Mononuclear cell (primary cell): ENCODE data around the gene JAZF1. TPM values are rescaled to one million over a fixed set of nuclear protein-coding genes. Genes with fewer than 3 reads are reported as not detected.

ENCODE experiments used
- H3K27me3 ChIP-seq: 2 replicates; pipeline ENCODE4 v1.6.0; 2011; ENCODE audit warnings: low read length, control low read depth; ENCODE audit not compliant: insufficient read depth
- H3K4me1 ChIP-seq: 2 replicates; pipeline ENCODE4 v1.5.1; 2011; ENCODE audit warnings: mild to moderate bottlenecking, low read length, control low read depth; ENCODE audit not compliant: insufficient read depth
- H3K4me3 ChIP-seq: 2 replicates; pipeline ENCODE4 v1.5.1; 2011; ENCODE audit warnings: mild to moderate bottlenecking, low read length, moderate library complexity
- H3K9me3 ChIP-seq: 2 replicates; pipeline ENCODE4 v1.5.1; 2011; ENCODE audit warnings: low read depth, mild to moderate bottlenecking, control low read depth, low read length
- total RNA-seq: library from RNA; depleted of rRNA; stranded (reverse); fragments of >200 nt; gene quantifications from one replicate; pipeline ENCODE4 v1.2.3, GENCODE V29; 2012

JAZF1 gene
- total RNA-seq = 16.5 TPM

DNA sequence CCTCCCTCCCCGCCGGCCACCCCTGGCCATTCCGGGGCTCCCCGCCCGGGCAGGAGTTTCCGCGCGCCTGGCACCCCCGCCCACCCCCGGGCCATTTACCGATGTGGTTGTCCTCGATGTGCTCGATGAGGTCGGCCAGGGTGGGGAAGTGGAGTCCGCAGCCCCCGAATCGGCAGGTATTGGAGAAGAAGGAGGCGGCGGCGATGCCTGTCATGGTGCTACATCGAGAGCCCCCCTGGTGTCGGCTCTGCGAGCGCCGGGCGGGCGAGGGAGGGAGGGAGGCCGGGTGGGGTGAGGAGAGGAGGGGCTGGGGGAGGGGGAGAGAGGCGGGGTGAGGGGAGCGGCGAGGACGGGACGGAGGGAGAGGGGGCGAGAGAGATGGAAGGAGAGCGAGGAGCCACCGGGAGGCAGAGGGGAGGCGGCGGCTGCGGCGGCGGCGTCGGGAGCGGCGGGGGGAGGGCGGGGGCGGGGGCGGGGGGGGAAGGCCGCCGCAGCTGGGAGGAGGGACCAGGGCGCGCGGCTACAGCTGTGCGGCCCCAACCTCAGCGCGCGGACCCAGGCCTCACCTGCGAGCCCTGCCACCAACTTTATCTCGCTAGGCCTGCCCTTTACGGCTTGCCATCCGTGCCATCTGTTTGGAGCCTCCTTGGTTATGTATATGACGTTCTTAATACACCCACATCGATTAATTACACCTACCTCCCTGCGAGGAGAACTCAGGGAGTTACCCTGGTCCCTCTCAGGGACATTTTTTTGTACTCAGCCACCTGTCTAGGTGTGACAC, at the start of gene JAZF1:
Gene JAZF1, minus strand, starts transcription at position 432 of the 784 bp plus-strand sequence.
- Histone ChIP-seq H3K4me1 (peaks cover 46% of the 10 kb centered on the region), H3K9me3 (no peaks in the 10 kb centered on the region), H3K27me3 (no peaks in the 10 kb centered on the region), H3K4me3 (peak within 1 kb of the TSS; percentile 48)

- Histone ChIP-seq H3K4me1 (no peaks in the 10 kb centered on the region), H3K27me3 (no peaks in the 10 kb centered on the region), H3K4me3 (no peak overlapping the region), H3K9me3 (no peaks in the 10 kb centered on the region)
Observed at GRCh38 chr7:28230261-28230660, 49.7 kb upstream of the JAZF1 start.

- Histone ChIP-seq H3K4me3 (no peak overlapping the region), H3K9me3 (no peaks in the 10 kb centered on the region), H3K4me1 (no peaks in the 10 kb centered on the region), H3K27me3 (no peaks in the 10 kb centered on the region)
Observed at GRCh38 chr7:28228396-28228795, 47.8 kb upstream of the JAZF1 start.

- Histone ChIP-seq H3K4me1 (no peaks in the 10 kb centered on the region), H3K27me3 (no peaks in the 10 kb centered on the region), H3K9me3 (no peaks in the 10 kb centered on the region), H3K4me3 (no peak overlapping the region)
Observed at GRCh38 chr7:28226003-28226402, 45.4 kb upstream of the JAZF1 start.

DNA sequence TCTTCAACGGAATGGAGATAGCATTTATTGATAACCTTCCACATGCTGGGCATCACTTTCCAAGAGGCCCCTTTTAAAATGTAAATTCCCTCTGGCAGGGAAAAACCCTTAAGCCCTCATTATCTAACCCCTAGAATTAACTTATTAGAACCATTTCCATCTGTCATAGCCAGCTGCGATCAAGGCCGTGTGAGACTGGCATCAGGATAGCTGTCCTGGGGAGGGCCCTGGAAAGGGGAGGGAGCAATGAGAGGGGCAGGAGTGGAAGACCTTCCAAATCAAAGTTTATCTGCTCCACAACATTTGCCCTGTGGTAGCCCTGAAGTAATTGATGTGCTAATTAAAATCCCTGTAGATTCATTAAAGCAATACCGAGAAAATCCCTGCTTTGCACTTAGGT, 45.0 kb upstream of the JAZF1 start:
- Histone ChIP-seq H3K4me3 (no peak overlapping the region), H3K4me1 (no peaks in the 10 kb centered on the region), H3K27me3 (no peaks in the 10 kb centered on the region), H3K9me3 (no peaks in the 10 kb centered on the region)

DNA sequence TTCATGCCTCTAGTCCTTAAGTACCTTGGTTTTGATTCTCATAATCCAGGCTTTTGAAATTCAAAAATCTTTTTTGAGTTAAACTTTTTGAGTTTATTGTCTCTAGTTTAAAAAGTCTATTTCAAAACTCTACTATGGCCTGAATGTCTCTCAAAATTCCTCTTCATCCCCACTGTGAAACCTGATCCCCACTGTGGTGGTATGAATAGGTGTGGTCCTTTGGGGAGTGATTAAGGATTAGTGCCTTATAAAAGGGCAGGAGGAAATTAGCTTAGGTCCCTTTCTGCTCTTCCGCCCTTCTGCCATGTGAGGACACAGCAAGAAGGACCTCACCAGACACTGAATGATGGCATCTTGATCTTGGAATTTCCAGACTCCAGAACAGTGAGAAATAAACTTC, 44.1 kb upstream of the JAZF1 start:
- no peaks in the 10 kb centered on the region for H3K9me3 ChIP-seq

DNA sequence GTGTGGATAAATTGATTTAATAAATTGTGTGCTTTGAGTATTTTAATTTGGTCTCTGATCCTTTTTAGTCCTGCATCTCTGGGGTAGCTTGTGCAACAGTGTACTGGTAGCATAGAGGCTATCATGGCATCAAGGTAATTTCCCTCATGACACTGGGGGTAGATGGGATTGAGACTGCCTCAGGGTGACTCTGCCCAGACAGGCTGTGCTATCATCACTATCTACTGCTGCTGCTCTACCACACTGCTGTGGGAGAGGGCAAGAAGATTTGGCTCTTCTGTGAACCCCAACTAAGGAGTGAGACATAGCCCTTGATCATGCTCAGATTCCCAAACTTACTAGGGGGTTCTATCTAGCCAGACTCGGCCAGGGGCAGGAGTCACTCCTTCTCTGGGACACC, 43.6 kb upstream of the JAZF1 start:
- H3K4me1 ChIP-seq = no peaks in the 10 kb centered on the region
- H3K9me3 ChIP-seq = no peaks in the 10 kb centered on the region
- no peaks in the 10 kb centered on the region for H3K27me3 ChIP-seq
- no peak overlapping the region for H3K4me3 ChIP-seq

More for the DNA sequence above, 44.1 kb upstream of the JAZF1 start:
- H3K4me3 ChIP-seq = no peak overlapping the region
- no peaks in the 10 kb centered on the region for H3K4me1 ChIP-seq
- no peaks in the 10 kb centered on the region for H3K27me3 ChIP-seq

DNA sequence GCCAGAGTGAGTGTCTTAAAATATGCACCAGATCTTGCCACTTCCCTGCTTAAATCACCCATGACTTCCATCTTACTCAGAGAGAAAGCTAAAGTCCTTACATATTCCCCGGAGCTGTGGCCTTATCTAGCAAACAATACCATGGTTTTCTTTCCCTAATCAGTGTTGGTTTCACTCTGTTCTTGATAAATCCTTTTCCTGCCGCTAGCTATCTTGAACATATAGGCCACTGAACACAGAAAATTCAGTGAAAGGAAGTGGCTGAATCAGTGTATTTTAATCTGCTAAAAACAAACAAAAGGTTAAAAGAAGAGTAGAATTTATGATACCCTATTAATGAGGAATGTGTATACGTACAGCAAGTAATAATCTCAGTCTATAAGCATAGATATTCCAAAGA, 42.0 kb upstream of the JAZF1 start:
- H3K4me3 ChIP-seq = no peak overlapping the region
- H3K9me3 ChIP-seq = no peaks in the 10 kb centered on the region
- H3K27me3 ChIP-seq = no peaks in the 10 kb centered on the region
- no peaks in the 10 kb centered on the region for H3K4me1 ChIP-seq

DNA sequence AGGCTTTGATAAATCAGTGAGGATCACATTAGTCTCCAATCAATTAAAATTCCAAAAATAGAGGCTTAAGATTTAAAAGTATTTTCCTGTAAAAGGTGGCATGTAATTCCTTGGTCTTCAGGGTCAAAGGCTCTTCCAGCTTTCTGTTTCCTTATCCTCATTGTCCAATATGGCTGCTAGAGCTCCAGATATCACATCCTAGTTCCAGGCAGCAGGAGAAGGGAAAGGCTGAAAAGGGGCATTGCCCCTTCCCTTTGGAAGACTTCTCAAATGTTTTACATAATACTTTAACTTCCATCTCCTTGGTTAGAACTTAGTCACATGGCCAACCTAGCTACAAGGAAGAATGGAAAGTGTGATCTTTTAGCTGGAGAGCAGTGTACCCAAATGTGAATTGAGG, 39.2 kb upstream of the JAZF1 start:
- H3K27me3 ChIP-seq = no peaks in the 10 kb centered on the region
- H3K9me3 ChIP-seq = no peaks in the 10 kb centered on the region
- H3K4me3 ChIP-seq = no peak overlapping the region
- no peaks in the 10 kb centered on the region for H3K4me1 ChIP-seq

DNA sequence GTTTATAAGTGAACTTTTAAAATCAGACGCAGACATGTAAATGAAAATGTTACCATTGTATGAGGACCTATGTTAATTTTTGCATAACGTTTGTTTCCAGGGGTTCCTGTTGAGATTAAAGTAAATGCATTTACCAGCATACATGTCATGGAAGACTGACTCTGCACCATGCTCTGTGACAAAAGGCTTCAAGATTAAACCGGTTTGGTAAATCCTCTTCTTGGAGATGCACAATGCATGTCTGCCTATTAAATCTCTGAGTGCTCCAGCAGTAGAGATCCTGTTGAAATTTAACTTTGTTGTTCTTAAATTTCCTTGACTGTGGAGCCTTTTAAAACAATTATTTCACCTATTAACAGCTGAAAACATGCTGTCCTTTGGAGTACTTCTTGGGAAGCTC, 36.5 kb upstream of the JAZF1 start:
- Histone ChIP-seq H3K4me1 (no peaks in the 10 kb centered on the region), H3K9me3 (no peaks in the 10 kb centered on the region), H3K4me3 (no peak overlapping the region), H3K27me3 (no peaks in the 10 kb centered on the region)

DNA sequence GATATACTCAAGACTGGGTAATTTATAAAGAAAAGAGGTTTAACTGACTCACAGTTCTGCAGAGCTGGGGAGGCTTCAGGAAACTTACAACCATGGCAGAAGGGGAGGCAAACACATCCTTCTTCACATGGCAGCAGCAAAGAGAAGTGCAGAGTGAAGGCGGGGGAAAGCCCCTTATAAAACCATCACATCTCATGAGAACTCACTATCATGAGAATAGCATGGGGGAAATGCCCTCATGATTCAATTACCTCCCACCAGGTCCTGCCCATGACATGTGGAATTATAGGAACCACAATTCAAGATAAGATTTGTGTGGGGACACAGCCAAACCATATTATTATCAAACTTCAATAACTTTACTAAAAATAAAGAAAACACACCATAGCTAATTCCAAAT, 30.4 kb upstream of the JAZF1 start:
- Histone ChIP-seq H3K9me3 (peaks cover 5% of the 10 kb centered on the region), H3K4me3 (no peak overlapping the region), H3K27me3 (no peaks in the 10 kb centered on the region)

DNA sequence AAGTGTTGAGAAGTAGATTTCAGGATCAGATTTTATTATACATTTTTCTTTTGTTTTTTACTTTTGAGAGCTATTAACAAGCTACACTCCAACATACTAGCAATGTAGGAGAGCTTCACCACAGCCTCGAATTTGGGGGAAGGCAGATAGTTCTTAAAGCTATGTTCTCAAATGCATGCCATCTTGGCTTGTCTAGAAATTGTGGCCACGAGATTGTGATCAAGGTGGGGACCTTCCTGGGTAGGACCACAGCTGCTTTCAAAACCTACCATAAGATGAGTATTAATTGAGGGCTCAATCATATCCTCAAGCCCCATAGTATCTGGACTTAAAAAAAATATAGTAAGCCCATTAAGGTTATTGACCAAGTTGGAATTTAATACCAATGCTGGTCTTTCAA, 27.9 kb upstream of the JAZF1 start:
- Histone ChIP-seq H3K9me3 (peaks cover 5% of the 10 kb centered on the region), H3K4me1 (peaks cover 26% of the 10 kb centered on the region)

More for the DNA sequence above, 30.4 kb upstream of the JAZF1 start:
- H3K4me1 ChIP-seq = peaks cover 18% of the 10 kb centered on the region

GRCh38 chr7:28207486-28208158, 27.0 kb upstream of the JAZF1 start:
- peaks cover 5% of the 10 kb centered on the region for H3K9me3 ChIP-seq
- no peaks in the 10 kb centered on the region for H3K27me3 ChIP-seq
- no peak overlapping the region for H3K4me3 ChIP-seq
- peaks cover 26% of the 10 kb centered on the region for H3K4me1 ChIP-seq

More for the DNA sequence above, 27.9 kb upstream of the JAZF1 start:
- H3K27me3 ChIP-seq = no peaks in the 10 kb centered on the region
- no peak overlapping the region for H3K4me3 ChIP-seq

GRCh38 chr7:28205506-28205905, 24.9 kb upstream of the JAZF1 start:
- Histone ChIP-seq H3K9me3 (peaks cover 5% of the 10 kb centered on the region), H3K4me3 (no peak overlapping the region), H3K4me1 (peaks cover 33% of the 10 kb centered on the region), H3K27me3 (no peaks in the 10 kb centered on the region)

- Histone ChIP-seq H3K4me1 (peaks cover 39% of the 10 kb centered on the region), H3K9me3 (peaks cover 5% of the 10 kb centered on the region), H3K4me3 (no peak overlapping the region), H3K27me3 (no peaks in the 10 kb centered on the region)
Observed at GRCh38 chr7:28203508-28204240, 23.1 kb upstream of the JAZF1 start.
